H9 (cell line): ENCODE measurements around the gene BANP. TPM values are rescaled to one million over a fixed set of nuclear protein-coding genes. Genes with fewer than 3 reads are reported as not detected.

Experiments used
- DNase-seq: peaks from one replicate; pipeline ENCODE4 v3.0.0-alpha.2; 2017
- H2AFZ ChIP-seq: one replicate; pipeline ENCODE4 v1.6.1; 2013; ENCODE audit warnings: mild to moderate bottlenecking, low read length, control low read depth, moderate library complexity
- H2AK5ac ChIP-seq: 2 replicates; pipeline ENCODE4 v1.6.1; 2013; ENCODE audit warnings: low read length, control low read depth, mixed read lengths; ENCODE audit not compliant: insufficient read length
- H2BK120ac ChIP-seq: one replicate; pipeline ENCODE4 v1.6.1; 2013; ENCODE audit warnings: low read depth, mild to moderate bottlenecking, low read length, control low read depth, inconsistent platforms; ENCODE audit not compliant: poor library complexity, severe bottlenecking
- H2BK12ac ChIP-seq: 2 replicates; pipeline ENCODE4 v1.6.1; 2013; ENCODE audit warnings: low read length, control low read depth, mixed read lengths, low read depth; ENCODE audit not compliant: insufficient read length
- H2BK15ac ChIP-seq: 2 replicates; pipeline ENCODE4 v1.6.1; 2013; ENCODE audit warnings: low read depth, low read length, control low read depth
- H2BK20ac ChIP-seq: one replicate; pipeline ENCODE4 v1.6.1; 2013; ENCODE audit warnings: low read depth, mild to moderate bottlenecking, low read length, control low read depth, inconsistent platforms; ENCODE audit not compliant: poor library complexity, severe bottlenecking
- H2BK5ac ChIP-seq: 2 replicates; pipeline ENCODE4 v1.6.1; 2013; ENCODE audit warnings: low read length, control low read depth, mixed read lengths; ENCODE audit not compliant: insufficient read length
- H3K14ac ChIP-seq: 2 replicates; pipeline ENCODE4 v1.6.1; 2013; ENCODE audit warnings: low read length, control low read depth; ENCODE audit not compliant: insufficient read depth
- H3K18ac ChIP-seq: 2 replicates; pipeline ENCODE4 v1.6.1; 2013; ENCODE audit warnings: low read depth, mild to moderate bottlenecking, mixed read lengths, low read length, control low read depth; ENCODE audit not compliant: insufficient read length
- H3K23ac ChIP-seq: 2 replicates; pipeline ENCODE4 v1.6.1; 2013; ENCODE audit warnings: low read length, control low read depth, mixed read lengths, low read depth; ENCODE audit not compliant: insufficient read length
- H3K23me2 ChIP-seq: 2 replicates; pipeline ENCODE4 v1.6.1; 2013; ENCODE audit warnings: low read depth, mild to moderate bottlenecking, mixed read lengths, low read length, control low read depth; ENCODE audit not compliant: insufficient read length, poor library complexity, severe bottlenecking
- H3K27ac ChIP-seq: 2 replicates; pipeline ENCODE4 v1.5.1; 2013; ENCODE audit warnings: low read length, control low read depth, mixed read lengths, low read depth; ENCODE audit not compliant: insufficient read length
- H3K27me3 ChIP-seq: 2 replicates; pipeline ENCODE4 v1.6.1; 2013; ENCODE audit warnings: low read length, control low read depth, inconsistent platforms; ENCODE audit not compliant: insufficient read depth
- H3K4ac ChIP-seq: 2 replicates; pipeline ENCODE4 v1.6.1; 2013; ENCODE audit warnings: low read depth, mild to moderate bottlenecking, control low read depth, inconsistent platforms, low read length, moderate library complexity
- H3K4me1 ChIP-seq: 2 replicates; pipeline ENCODE4 v1.6.1; 2013; ENCODE audit warnings: low read length, control low read depth, inconsistent platforms; ENCODE audit not compliant: insufficient read depth
- H3K4me2 ChIP-seq: 2 replicates; pipeline ENCODE4 v1.6.1; 2013; ENCODE audit warnings: low read length, control low read depth, mixed read lengths; ENCODE audit not compliant: insufficient read length, insufficient read depth
- H3K56ac ChIP-seq: 2 replicates; pipeline ENCODE4 v1.6.1; 2013; ENCODE audit warnings: low read depth, mild to moderate bottlenecking, mixed read lengths, low read length, control low read depth; ENCODE audit not compliant: insufficient read length
- H3K79me1 ChIP-seq: 2 replicates; pipeline ENCODE4 v1.6.1; 2013; ENCODE audit warnings: low read depth, mild to moderate bottlenecking, moderate library complexity, low read length, control low read depth, inconsistent platforms; ENCODE audit not compliant: insufficient read depth, poor library complexity, severe bottlenecking
- H3K79me2 ChIP-seq: 2 replicates; pipeline ENCODE4 v1.6.1; 2013; ENCODE audit warnings: low read length, control low read depth, inconsistent platforms; ENCODE audit not compliant: insufficient read depth
- H3K9ac ChIP-seq: 2 replicates; pipeline ENCODE4 v1.6.1; 2013; ENCODE audit warnings: low read length, control low read depth, mixed read lengths; ENCODE audit not compliant: insufficient read length; ENCODE audit errors: extremely low read depth
- H3K9me3 ChIP-seq: one replicate; pipeline ENCODE4 v1.6.1; 2013; ENCODE audit warnings: low read depth, low read length, inconsistent platforms; ENCODE audit not compliant: control insufficient read depth
- H3T11ph ChIP-seq: one replicate; pipeline ENCODE4 v1.6.1; 2013; ENCODE audit warnings: mild to moderate bottlenecking, low read length, control low read depth, inconsistent platforms
- H4K20me1 ChIP-seq: one replicate; pipeline ENCODE4 v1.6.1; 2013; ENCODE audit not compliant: control insufficient read depth, insufficient read length, insufficient read depth
- H4K5ac ChIP-seq: 2 replicates; pipeline ENCODE4 v1.6.1; 2013; ENCODE audit warnings: low read depth, mild to moderate bottlenecking, mixed read lengths, low read length, control low read depth; ENCODE audit not compliant: insufficient read length
- H4K8ac ChIP-seq: replicated peaks from 2 replicates; pipeline ENCODE4 v1.6.1; 2013; ENCODE audit warnings: low read length, control low read depth, mixed read lengths, low read depth; ENCODE audit not compliant: insufficient read length
- H4K91ac ChIP-seq: 2 replicates; pipeline ENCODE4 v1.6.1; 2013; ENCODE audit warnings: low read depth, mild to moderate bottlenecking, moderate library complexity, mixed read lengths, low read length, control low read depth; ENCODE audit not compliant: insufficient read length
- H3K27ac Mint-ChIP-seq, 3 experiments: 2 replicates in 2 of 3; 3 replicates in 1 of 3; pipeline ENCODE4 v1.8.0; 2020 to 2021; ENCODE audit warnings: mixed read lengths in 3 of 3, mild to moderate bottlenecking in 1 of 3, moderate library complexity in 1 of 3
- H3K27me3 Mint-ChIP-seq: 2 replicates; pipeline ENCODE4 v1.8.0; 2021; ENCODE audit warnings: low read depth, mild to moderate bottlenecking, moderate library complexity, mixed read lengths
- H3K36me3 Mint-ChIP-seq, 3 experiments: 2 replicates in 2 of 3; 3 replicates in 1 of 3; pipeline ENCODE4 v1.8.0; 2020 to 2021; ENCODE audit warnings: low read depth in 3 of 3, mixed read lengths in 3 of 3; ENCODE audit not compliant: insufficient read depth in 1 of 3
- H3K4me1 Mint-ChIP-seq, 2 experiments: 2 replicates each; pipeline ENCODE4 v1.8.0; 2020; ENCODE audit warnings: mixed read lengths in 2 of 2
- H3K4me3 Mint-ChIP-seq, 2 experiments: 2 replicates in 1 of 2; 3 replicates in 1 of 2; pipeline ENCODE4 v1.8.0; 2020 to 2021; ENCODE audit warnings: mild to moderate bottlenecking in 2 of 2, mixed read lengths in 2 of 2, moderate library complexity in 1 of 2
- H3K9me3 Mint-ChIP-seq, 2 experiments: 2 replicates in 1 of 2; 3 replicates in 1 of 2; pipeline ENCODE4 v1.8.0; 2020; ENCODE audit warnings: mild to moderate bottlenecking in 2 of 2, mixed read lengths in 2 of 2, moderate library complexity in 1 of 2
- CTCF ChIP-seq: fragments of 200-600 bp; sonication (generic); conservative IDR thresholded peaks from 3 replicates; pipeline ENCODE4 v1.8.0; 2021; ENCODE audit warnings: antibody characterized with exemption, mild to moderate bottlenecking
- WGBS: extraction: QIAGEN DNeasy Blood & Tissue Kit; methylation state at CpG from one replicate; pipeline ENCODE4 v1.1.7; 2013; ENCODE audit warnings: missing lambda C conversion rate, low lambda C conversion rate, mixed read lengths; ENCODE audit not compliant: insufficient read length; ENCODE audit errors: extremely low coverage; 5-methylcytosine and 5-hydroxymethylcytosine counted together
- total RNA-seq: library from RNA; stranded (reverse); gene quantifications from 2 replicates; pipeline ENCODE4 v1.2.1, GENCODE V29; 2021

The BANP gene
- total RNA-seq, 1 experiment from 2014 or later = 24.9 TPM

- Histone ChIP-seq H2AFZ (no peak overlapping the region), H2BK12ac (no peak overlapping the region), H3K79me2 (peaks cover 13% of the 10 kb centered on the region; the same call in 1 of the 2 replicates), H3K27me3 (no peaks in the 10 kb centered on the region), H3K79me1 (peaks cover 13% of the 10 kb centered on the region), H4K8ac (no peak overlapping the region), H3K9ac (peak overlapping the region; percentile 90), H3K27ac (no peak overlapping the region), H2BK20ac (no peak overlapping the region), H2AK5ac (no peak overlapping the region), H2BK5ac (no peak overlapping the region), H3K4me2 (peak overlapping the region; percentile 72), H3K56ac (no peak overlapping the region), H3K23me2 (peaks cover 7% of the 10 kb centered on the region), H3T11ph (no peak overlapping the region), H3K23ac (no peak overlapping the region), H3K18ac (no peak overlapping the region), H4K20me1 (no peaks in the 10 kb centered on the region), H3K4ac (no peak overlapping the region), H3K4me1 (no peaks in the 10 kb centered on the region), H4K91ac (no peak overlapping the region), H2BK15ac (no peak overlapping the region), H3K14ac (no peak overlapping the region), H4K5ac (no peak overlapping the region), H3K9me3 (no peaks in the 10 kb centered on the region), H2BK120ac (no peak overlapping the region)
- H3K9me3 Mint-ChIP-seq = no peaks in the 10 kb centered on the region
- H3K36me3 Mint-ChIP-seq = peaks cover 12 to 38% (median 27%) of the 10 kb centered on the region in 3 experiments
- H3K4me3 Mint-ChIP-seq = peak overlapping the region; percentile 88 to 94
- TF ChIP-seq CTCF = no peak
- no CpG with 5 or more reads among the region's 16 CpGs for WGBS
- no peak for DNase-seq
- H3K27ac Mint-ChIP-seq = no peak overlapping the region
- H3K4me1 Mint-ChIP-seq = peaks cover 34 to 39% of the 10 kb centered on the region in 2 experiments
- no peaks in the 10 kb centered on the region; the same call in 1 of the 2 replicates for H3K27me3 Mint-ChIP-seq
Observed at GRCh38 chr16:87952751-87953150, 1.5 kb downstream of the BANP start.
